HCT116 (cell line): ENCODE data around the gene TELO2. TPM values are rescaled to one million over a fixed set of nuclear protein-coding genes. Genes with fewer than 3 reads are reported as not detected.

ENCODE experiments used
- ATAC-seq: fragments of 200-7000 bp; cut with Tn5 transposase; 2 replicates; pipeline ENCODE4 v1.9.1; 2020; ENCODE audit warnings: mild to moderate bottlenecking, moderate library complexity
- BruUV-seq: library from RNA; stranded (reverse); fragments of 400-500 nt; replicated peaks from 2 replicates; lab custom pipeline; 2021; lab: Mats Ljungman, UMichigan
- CTCF ChIA-PET: fragments of 300-600 bp; sonication (Branson Sonifier 250); formaldehyde crosslinking; loops from one replicate; lab custom pipeline; 2021; ENCODE audit warnings: antibody characterized with exemption; lab: Charles Lee
- POLR2A ChIA-PET: fragments of 300-600, 350-600 bp; sonication (Branson Sonifier 250); formaldehyde crosslinking; loops from one replicate; lab custom pipeline; 2021; ENCODE audit warnings: antibody characterized with exemption; lab: Charles Lee
- RAD21 ChIA-PET, 2 experiments: fragments of 300-600 bp; sonication (Branson Sonifier 250); formaldehyde crosslinking; loops; one replicate each; lab custom pipeline; 2023; ENCODE audit warnings: low total read pairs in 2 of 2; ENCODE audit not compliant: uncharacterized antibody in 2 of 2, unreplicated experiment in 2 of 2, low non-redundant PET in 1 of 2; lab: Charles Lee
- DNase-seq: peaks from one replicate; pipeline ENCODE4 v3.0.0-alpha.2; 2010; ENCODE audit warnings: low read depth, low spot score
- H2AFZ ChIP-seq: fragments of 200-600 bp; shearing (Covaris generic), sonication (generic); 2 replicates; pipeline ENCODE4 v1.6.1; 2017; ENCODE audit warnings: low read depth, mixed run types, mixed read lengths, antibody characterized with exemption, low read length; ENCODE audit not compliant: poor library complexity, severe bottlenecking
- H3K27ac ChIP-seq: 2 replicates; pipeline ENCODE4 v1.5.1; 2012; ENCODE audit warnings: low read depth, low read length
- H3K27me3 ChIP-seq: fragments of 200-600 bp; sonication (generic); 2 replicates; pipeline ENCODE4 v1.6.1; 2016; ENCODE audit warnings: mixed run types, low read length, mixed read lengths; ENCODE audit not compliant: insufficient read depth
- H3K36me3 ChIP-seq, 2 experiments: fragments of 200-500 bp in 1 of 2; fragments of 200-600 bp in 1 of 2; sonication (Bioruptor generic) in 1 of 2; sonication (generic) in 1 of 2; 2 replicates each; pipeline versions ENCODE4 v1.5.1 to v1.6.1; 2014 to 2016; ENCODE audit warnings: low read length in 2 of 2, inconsistent platforms in 1 of 2, mixed read lengths in 1 of 2, mixed run types in 1 of 2; ENCODE audit not compliant: insufficient read depth in 2 of 2, control insufficient read depth in 1 of 2
- H3K4me1 ChIP-seq, 2 experiments: fragments of 200-600 bp in 1 of 2; sonication (generic) in 1 of 2; 2 replicates each; pipeline versions ENCODE4 v1.5.1 to v1.6.1; 2012 to 2017; ENCODE audit warnings: low read length in 2 of 2, inconsistent platforms in 1 of 2, mild to moderate bottlenecking in 1 of 2, mixed read lengths in 1 of 2, mixed run types in 1 of 2, moderate library complexity in 1 of 2; ENCODE audit not compliant: insufficient read depth in 2 of 2, control insufficient read depth in 1 of 2
- H3K4me2 ChIP-seq: fragments of 200-600 bp; sonication (generic); 2 replicates; pipeline ENCODE4 v1.6.1; 2017; ENCODE audit warnings: mixed run types, low read length, mixed read lengths
- H3K4me3 ChIP-seq, 2 experiments: fragments of 200-600 bp in 1 of 2; sonication (generic) in 1 of 2; replicated peaks in 1 of 2; 2 replicates each; pipeline ENCODE4 v1.5.1; 2011 to 2016; ENCODE audit warnings: low read length in 2 of 2, control low read depth in 1 of 2, low read depth in 1 of 2, mild to moderate bottlenecking in 1 of 2, mixed read lengths in 1 of 2, mixed run types in 1 of 2
- H3K79me2 ChIP-seq: fragments of 200-600 bp; sonication (generic); 2 replicates; pipeline ENCODE4 v1.6.1; 2017; ENCODE audit warnings: mild to moderate bottlenecking, mixed run types, low read length, moderate library complexity, mixed read lengths; ENCODE audit not compliant: insufficient read depth
- H3K9ac ChIP-seq: fragments of 200-600 bp; sonication (generic); 2 replicates; pipeline ENCODE4 v1.6.1; 2016; ENCODE audit warnings: low read length, mixed read lengths
- H3K9me2 ChIP-seq: fragments of 200-600 bp; sonication (generic), shearing (Covaris generic); 2 replicates; pipeline ENCODE4 v1.6.1; 2017; ENCODE audit warnings: mixed run types, mild to moderate bottlenecking, moderate library complexity; ENCODE audit not compliant: insufficient read depth
- H3K9me3 ChIP-seq, 2 experiments: fragments of 200-500 bp in 1 of 2; fragments of 200-600 bp in 1 of 2; sonication (Bioruptor generic) in 1 of 2; sonication (generic) in 1 of 2; 2 replicates each; pipeline ENCODE4 v1.6.1; 2014 to 2017; ENCODE audit warnings: low read length in 2 of 2, mixed read lengths in 2 of 2, inconsistent platforms in 1 of 2, low read depth in 1 of 2, mild to moderate bottlenecking in 1 of 2, mixed run types in 1 of 2, moderate library complexity in 1 of 2; ENCODE audit not compliant: control insufficient read depth in 1 of 2, insufficient read depth in 1 of 2
- H4K20me1 ChIP-seq: fragments of 200-600 bp; sonication (generic), shearing (Covaris generic); 2 replicates; pipeline ENCODE4 v1.6.1; 2017; ENCODE audit warnings: mixed run types, mild to moderate bottlenecking, moderate library complexity; ENCODE audit not compliant: insufficient read depth
- CBX3 ChIP-seq: IDR thresholded peaks from 2 replicates; pipeline ENCODE4 v1.6.1; 2012; ENCODE audit warnings: low read depth
- EGR1 ChIP-seq: IDR thresholded peaks from 2 replicates; pipeline ENCODE4 v1.6.1; 2012; ENCODE audit warnings: low read depth
- ELF1 ChIP-seq: IDR thresholded peaks from 2 replicates; pipeline ENCODE4 v1.6.1; 2012; ENCODE audit warnings: low read depth, borderline replicate concordance
- EZH2 ChIP-seq: fragments of 200-600 bp; sonication (generic); IDR thresholded peaks from 2 replicates; pipeline ENCODE4 v1.6.1; 2017; ENCODE audit warnings: antibody characterized with exemption, mixed run types
- EZH2phosphoT487 ChIP-seq: fragments of 200-600 bp; IDR thresholded peaks from 2 replicates; pipeline ENCODE4 v1.6.1; 2018; ENCODE audit warnings: antibody characterized with exemption, borderline replicate concordance
- FOSL1 ChIP-seq: IDR thresholded peaks from 2 replicates; pipeline ENCODE4 v1.6.1; 2012; ENCODE audit warnings: low read depth
- POLR2A ChIP-seq: IDR thresholded peaks from 2 replicates; pipeline ENCODE4 v1.7.0; 2011; ENCODE audit warnings: borderline replicate concordance; ENCODE audit not compliant: insufficient read depth, insufficient read length; ENCODE audit errors: extremely low read depth
- RAD21 ChIP-seq: IDR thresholded peaks from 2 replicates; pipeline ENCODE4 v1.6.1; 2012; ENCODE audit warnings: low read depth, mild to moderate bottlenecking
- SIN3A ChIP-seq: IDR thresholded peaks from 2 replicates; pipeline ENCODE4 v1.6.1; 2012; ENCODE audit warnings: low read depth
- SRF ChIP-seq: IDR thresholded peaks from 2 replicates; pipeline ENCODE4 v1.6.1; 2012; ENCODE audit warnings: low read depth
- ZNF274 ChIP-seq: fragments of 200-500 bp; sonication (Bioruptor generic); IDR thresholded peaks from 2 replicates; pipeline ENCODE4 v1.6.1; 2014; ENCODE audit warnings: mild to moderate bottlenecking, low read depth, low read length, inconsistent platforms
- intact Hi-C: fragments of 100-400 bp; cut with micrococcal nuclease; formaldehyde crosslinking; loops from 2 replicates; pipeline ENCODE4 v1.10.0; 2022
- total RNA-seq: library from RNA; stranded (reverse); gene quantifications from one replicate; pipeline ENCODE4 v1.2.1, GENCODE V29; 2021; ENCODE audit not compliant: unreplicated experiment
- TF ChIP-seq, protein P1 (sequence below): IDR thresholded peaks from 2 replicates; pipeline ENCODE4 v1.6.1; 2012; ENCODE audit warnings: low read depth
- TF ChIP-seq, protein P2 (sequence below): IDR thresholded peaks from 2 replicates; pipeline ENCODE4 v1.6.1; 2012
- TF ChIP-seq, protein P3 (sequence below), 3 experiments: fragments of 200-600 bp in 1 of 3; sonication (generic) in 1 of 3; IDR thresholded peaks in 2 of 3; conservative IDR thresholded peaks in 1 of 3; 2 replicates each; pipeline ENCODE4 v1.5.1; 2012 to 2017; ENCODE audit warnings: low read depth in 2 of 3, low read length in 2 of 3, antibody characterized with exemption in 1 of 3, borderline replicate concordance in 1 of 3, control low read depth in 1 of 3, mild to moderate bottlenecking in 1 of 3, mixed read lengths in 1 of 3, mixed run types in 1 of 3, moderate library complexity in 1 of 3; ENCODE audit not compliant: insufficient read depth in 1 of 3

TELO2 gene
- total RNA-seq, 1 experiment from 2014 or later, result 74.3 TPM

DNA sequence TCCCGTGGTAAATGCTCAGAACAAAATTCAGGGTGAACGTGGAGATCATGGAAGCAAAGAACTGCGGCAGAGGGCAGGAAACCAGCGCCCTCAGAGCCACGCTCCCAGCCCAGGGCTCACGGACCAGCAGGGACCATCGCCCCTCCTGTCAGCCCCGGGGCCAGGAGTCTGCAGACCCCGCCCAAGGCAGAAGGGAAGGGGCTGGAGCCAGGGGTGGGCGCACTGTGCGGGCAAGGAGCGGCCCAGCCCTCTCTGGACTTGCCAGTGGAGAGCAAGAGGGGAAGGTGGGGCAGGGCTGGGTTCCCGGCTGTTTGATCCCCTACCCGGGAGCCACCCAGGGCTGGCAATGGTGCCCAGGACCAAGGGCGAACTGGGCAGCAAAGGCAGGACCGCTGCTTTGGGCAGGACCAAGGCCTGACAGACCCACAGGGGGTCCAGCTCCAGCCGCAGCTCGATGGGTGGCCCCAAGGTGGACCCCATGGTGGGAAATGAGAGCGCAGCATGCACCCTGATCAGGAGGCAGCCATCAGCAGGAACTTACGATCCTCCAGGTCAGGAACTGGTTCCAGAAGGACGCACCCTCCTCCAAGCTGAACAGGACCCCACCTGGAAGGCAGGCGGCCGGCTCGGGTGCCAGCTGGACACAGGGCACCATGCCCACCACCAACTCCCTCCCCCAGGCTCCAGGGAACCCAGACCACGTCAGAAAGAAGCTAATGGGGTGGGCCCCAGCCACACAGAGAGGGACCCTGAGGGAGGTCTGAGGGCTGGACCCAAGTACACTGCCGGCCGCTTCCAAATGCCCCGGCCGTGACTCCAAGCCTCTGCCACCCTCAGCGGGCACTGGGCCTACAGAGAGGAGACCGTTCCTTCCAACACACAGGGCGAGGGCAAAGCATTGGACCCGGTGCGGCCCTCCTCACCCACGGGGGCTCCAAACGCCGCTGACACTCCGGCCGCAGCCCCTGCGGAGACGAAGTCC, 37.7 kb upstream of the TELO2 start (continued):
- TF ChIP-seq, protein P1, sequence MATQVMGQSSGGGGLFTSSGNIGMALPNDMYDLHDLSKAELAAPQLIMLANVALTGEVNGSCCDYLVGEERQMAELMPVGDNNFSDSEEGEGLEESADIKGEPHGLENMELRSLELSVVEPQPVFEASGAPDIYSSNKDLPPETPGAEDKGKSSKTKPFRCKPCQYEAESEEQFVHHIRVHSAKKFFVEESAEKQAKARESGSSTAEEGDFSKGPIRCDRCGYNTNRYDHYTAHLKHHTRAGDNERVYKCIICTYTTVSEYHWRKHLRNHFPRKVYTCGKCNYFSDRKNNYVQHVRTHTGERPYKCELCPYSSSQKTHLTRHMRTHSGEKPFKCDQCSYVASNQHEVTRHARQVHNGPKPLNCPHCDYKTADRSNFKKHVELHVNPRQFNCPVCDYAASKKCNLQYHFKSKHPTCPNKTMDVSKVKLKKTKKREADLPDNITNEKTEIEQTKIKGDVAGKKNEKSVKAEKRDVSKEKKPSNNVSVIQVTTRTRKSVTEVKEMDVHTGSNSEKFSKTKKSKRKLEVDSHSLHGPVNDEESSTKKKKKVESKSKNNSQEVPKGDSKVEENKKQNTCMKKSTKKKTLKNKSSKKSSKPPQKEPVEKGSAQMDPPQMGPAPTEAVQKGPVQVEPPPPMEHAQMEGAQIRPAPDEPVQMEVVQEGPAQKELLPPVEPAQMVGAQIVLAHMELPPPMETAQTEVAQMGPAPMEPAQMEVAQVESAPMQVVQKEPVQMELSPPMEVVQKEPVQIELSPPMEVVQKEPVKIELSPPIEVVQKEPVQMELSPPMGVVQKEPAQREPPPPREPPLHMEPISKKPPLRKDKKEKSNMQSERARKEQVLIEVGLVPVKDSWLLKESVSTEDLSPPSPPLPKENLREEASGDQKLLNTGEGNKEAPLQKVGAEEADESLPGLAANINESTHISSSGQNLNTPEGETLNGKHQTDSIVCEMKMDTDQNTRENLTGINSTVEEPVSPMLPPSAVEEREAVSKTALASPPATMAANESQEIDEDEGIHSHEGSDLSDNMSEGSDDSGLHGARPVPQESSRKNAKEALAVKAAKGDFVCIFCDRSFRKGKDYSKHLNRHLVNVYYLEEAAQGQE, result no peak

DNA sequence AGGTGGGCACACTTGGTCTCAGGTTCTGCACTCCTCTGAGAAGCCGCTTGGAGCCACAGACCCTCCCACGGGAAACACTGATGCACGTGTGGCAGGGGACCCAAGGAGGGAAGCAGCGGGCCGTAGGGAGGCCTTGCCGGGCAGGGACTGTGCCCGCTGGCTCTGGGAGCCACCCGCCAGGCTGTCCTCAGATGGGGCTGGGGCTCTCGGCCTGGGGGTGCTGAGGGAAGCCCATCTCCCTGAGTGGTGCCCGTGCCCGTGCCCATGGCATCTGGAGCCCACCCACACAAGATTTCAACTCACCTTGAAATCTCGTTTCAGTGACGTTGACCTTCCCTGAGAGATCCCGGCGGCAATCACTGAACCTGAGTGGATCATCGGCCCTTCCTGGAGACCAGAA, 36.2 kb upstream of the TELO2 start:
- Histone ChIP-seq H3K79me2 (no peaks in the 10 kb centered on the region), H3K9me2 (no peaks in the 10 kb centered on the region), H3K9ac (no peak overlapping the region), H3K27ac (no peak overlapping the region), H2AFZ (no peak overlapping the region), H3K9me3 (no peaks in the 10 kb centered on the region), H3K4me3 (no peak overlapping the region), H3K36me3 (no peaks in the 10 kb centered on the region; a peak in 1 of 4 replicates), H3K27me3 (no peaks in the 10 kb centered on the region), H4K20me1 (no peaks in the 10 kb centered on the region), H3K4me2 (no peak overlapping the region), H3K4me1 (no peaks in the 10 kb centered on the region)
- CTCF ChIA-PET, result no interaction called here
- no TSS peak for BruUV-seq
- POLR2A ChIA-PET, result no interaction called here
- ATAC-seq, result no peak
- RAD21 ChIA-PET, result no interaction called here
- DNase-seq, result no peak
- intact Hi-C loops, result no loop called here
- TF ChIP-seq, protein P2, sequence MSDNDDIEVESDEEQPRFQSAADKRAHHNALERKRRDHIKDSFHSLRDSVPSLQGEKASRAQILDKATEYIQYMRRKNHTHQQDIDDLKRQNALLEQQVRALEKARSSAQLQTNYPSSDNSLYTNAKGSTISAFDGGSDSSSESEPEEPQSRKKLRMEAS, result no peak
- TF ChIP-seq SRF, result no peak
- TF ChIP-seq, protein P1, result no peak
- TF ChIP-seq EGR1, result no peak
- TF ChIP-seq POLR2A, result no peak
- TF ChIP-seq RAD21, result no peak
- TF ChIP-seq EZH2, result no peak
- TF ChIP-seq, protein P3, sequence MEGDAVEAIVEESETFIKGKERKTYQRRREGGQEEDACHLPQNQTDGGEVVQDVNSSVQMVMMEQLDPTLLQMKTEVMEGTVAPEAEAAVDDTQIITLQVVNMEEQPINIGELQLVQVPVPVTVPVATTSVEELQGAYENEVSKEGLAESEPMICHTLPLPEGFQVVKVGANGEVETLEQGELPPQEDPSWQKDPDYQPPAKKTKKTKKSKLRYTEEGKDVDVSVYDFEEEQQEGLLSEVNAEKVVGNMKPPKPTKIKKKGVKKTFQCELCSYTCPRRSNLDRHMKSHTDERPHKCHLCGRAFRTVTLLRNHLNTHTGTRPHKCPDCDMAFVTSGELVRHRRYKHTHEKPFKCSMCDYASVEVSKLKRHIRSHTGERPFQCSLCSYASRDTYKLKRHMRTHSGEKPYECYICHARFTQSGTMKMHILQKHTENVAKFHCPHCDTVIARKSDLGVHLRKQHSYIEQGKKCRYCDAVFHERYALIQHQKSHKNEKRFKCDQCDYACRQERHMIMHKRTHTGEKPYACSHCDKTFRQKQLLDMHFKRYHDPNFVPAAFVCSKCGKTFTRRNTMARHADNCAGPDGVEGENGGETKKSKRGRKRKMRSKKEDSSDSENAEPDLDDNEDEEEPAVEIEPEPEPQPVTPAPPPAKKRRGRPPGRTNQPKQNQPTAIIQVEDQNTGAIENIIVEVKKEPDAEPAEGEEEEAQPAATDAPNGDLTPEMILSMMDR (IDR thresholded peaks at IDR 0.05 in 2 of 3, conservative IDR thresholded peaks at IDR 0.05 in 1 of 3; ENCODE audit: borderline replicate concordance in 1 of 3, insufficient read depth in 1 of 3, low read depth in 2 of 3, low read length in 2 of 3), result no peak
- no peak for TF ChIP-seq ZNF274
- no peak for TF ChIP-seq FOSL1
- no peak for TF ChIP-seq EZH2phosphoT487
- TF ChIP-seq CBX3, result no peak
- TF ChIP-seq ELF1, result no peak
- TF ChIP-seq SIN3A, result no peak
